Measurements from ENCODE around the gene UCK2.
"Not testable (repeated sequence)": the region's sequence is repeated elsewhere in the genome, so short reads cannot be mapped to it uniquely, and the experiment has no call there.

Gene UCK2

DNA sequence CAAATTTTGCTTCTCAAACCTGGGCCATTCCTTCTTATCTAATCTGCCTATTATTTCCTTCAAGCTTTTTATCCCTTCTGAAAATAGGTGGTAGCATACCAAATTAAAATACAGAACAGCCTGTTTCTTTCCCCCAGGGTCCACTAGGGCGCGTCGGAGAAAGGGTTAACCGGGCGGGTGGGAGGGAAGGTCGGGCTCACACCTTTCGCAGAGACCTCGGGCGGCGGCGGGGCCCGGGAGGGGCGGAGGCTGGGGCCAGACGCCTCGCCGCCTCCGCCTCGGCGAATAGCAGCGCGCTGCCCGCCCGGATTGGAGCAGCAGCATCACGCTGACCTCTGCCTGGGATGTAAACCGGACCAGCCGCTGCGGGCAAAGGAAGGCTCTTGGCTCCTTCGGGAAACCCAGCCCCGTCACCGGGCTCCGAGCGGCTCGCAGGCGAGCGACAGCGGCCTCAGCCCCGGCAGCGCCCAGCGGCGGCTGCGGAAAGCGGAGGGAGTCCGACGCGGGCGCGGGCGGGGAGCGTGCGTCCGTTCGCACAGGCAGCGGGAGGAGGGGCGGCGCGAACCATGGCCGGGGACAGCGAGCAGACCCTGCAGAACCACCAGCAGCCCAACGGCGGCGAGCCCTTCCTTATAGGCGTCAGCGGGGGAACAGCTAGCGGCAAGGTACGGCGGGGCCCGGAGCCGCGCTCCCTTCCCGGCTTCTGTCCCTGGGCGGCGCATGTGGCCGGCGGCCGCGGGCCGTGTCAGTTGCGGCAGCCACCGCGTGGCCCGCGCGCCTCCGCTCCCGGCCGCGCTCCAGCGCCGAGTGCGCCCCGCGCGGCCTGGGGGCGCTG lies at the start of gene UCK2:
UCK2 (plus strand) TSS at position 347 of the 835 bp plus-strand sequence; CDS start at position 567, 220 bp downstream.
- DNase-seq (ENCODE audit: low read depth), result peak; percentile 77

DNA sequence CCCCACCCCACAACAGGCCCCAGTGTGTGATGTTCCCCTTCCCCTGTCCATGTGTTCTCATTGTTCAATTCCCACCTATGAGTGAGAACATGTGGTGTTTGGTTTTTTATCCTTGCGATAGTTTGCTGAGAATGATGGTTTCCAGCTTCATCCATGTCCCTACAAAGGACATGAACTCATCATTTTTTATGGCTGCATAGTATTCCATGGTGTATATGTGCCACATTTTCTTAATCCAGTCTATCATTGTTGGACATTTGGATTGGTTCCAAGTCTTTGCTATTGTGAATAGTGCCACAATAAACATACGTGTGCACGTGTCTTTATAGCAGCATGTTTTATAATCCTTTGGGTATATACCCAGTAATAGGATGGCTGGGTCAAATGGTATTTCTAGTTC lies 49.2 kb upstream of the UCK2 start:
- not testable (repeated sequence) for DNase-seq (ENCODE audit: low read depth)

DNA sequence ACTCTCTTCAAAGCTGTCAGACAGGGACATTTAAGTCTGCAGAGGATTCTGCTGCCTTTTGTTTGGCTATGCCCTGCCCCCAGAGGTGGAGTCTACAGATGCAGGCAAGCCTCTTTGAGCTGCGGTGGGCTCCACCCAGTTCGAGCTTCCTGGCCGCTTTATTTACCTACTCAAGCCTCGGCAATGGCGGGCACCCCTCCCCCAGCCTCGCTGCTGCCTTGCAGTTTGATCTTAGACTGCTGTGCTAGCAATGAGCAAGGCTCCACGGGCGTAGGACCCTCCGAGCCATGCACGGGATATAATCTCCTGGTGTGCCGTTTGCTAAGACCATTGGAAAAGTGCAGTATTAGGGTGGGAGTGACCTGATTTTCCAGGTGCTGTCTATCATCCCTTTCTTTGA lies 43.9 kb upstream of the UCK2 start:
- DNase-seq (ENCODE audit: low read depth), result not testable (repeated sequence)

DNA sequence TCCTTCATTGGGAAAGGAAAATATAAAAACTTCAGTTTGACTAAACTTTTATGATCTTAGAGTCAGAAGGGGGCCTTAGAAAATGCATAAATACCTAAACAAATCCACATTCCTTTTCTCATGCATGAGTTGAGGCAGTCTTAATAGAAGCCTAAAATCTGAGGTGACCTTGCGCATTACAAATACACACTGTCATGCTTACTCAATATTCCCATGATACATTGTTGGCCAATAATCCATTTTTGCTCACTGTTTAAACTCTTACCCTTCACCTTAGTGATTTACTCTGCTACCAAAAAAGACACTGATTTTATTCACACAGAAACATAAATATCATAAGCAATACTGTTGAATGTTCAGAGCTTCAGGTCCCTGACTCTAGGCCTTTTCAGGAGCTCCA lies 39.7 kb upstream of the UCK2 start:
- DNase-seq (ENCODE audit: low read depth), result no peak

DNA sequence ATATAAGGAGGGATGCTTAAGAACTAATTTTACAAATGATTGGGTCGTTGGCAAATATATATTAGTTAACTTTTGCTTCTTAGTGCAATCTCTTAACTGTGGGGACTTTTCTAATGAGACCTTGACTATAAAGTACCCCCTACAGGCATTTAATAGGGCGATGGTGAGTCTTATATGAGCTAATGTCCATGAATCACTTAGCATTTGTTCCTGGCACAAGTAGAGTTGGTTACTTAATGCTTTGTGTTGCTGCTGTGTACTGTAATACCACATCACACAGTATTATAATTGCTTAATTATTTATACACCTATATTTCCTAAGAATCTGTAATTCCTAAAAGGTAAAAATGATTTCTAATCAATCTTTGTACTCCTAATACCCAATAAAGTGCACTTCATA lies 33.5 kb upstream of the UCK2 start:
- no peak for DNase-seq (ENCODE audit: low read depth)

DNA sequence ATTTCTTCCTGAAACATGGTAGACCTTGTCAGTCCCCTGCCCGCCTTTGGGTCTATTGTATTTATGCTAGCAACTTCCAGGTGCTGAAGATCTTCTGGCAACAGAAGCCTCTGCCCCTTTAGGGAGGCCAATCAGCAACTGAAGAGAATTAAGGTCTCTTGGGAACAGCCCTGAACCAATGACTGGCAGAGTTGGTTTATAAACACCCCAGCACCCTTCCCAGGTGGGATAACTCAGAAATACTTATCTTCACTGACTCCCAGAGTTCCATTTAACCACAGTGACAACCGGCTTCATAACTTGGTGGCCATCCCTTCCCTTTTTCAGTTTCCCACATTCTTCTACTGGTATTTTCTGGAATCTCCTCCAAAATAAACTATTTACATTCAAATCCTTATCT lies 31.5 kb upstream of the UCK2 start:
- DNase-seq (ENCODE audit: low read depth), result no peak

DNA sequence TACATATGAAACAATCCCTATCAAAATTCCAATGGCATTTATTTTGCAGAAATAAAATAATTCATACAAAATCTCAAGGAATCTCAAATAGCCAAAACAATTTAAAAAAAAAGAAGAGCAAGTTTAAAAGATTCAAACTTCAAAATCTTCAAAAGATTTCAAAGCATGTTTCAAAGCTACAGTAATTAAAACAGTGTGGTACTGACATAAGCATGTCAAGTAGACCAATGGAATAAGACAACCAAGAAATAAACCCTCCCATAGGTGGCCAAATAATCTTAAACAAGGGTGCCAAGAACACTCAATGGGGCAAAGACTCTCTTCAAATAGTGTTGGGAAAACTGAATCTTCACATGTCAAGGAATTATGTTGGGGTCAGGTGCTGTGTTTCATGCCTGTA lies 28.0 kb upstream of the UCK2 start:
- no peak for DNase-seq (ENCODE audit: low read depth)

DNA sequence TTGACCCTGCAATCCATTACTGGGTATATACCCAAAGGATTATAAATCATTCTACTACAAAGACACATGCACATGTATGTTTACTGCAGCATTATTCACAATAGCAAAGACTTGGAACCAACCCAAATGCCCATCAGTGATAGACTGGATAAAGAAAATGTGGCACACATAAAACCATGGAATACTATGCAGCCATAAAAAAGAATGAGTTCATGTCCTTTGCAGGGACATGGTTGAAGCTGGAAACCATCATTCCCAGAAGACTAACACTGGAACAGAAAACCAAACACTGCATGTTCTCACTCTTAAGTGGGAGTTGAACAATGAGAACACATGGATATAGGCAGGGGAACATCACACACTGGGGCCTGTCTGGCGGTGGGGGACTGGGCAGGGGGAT lies 22.9 kb upstream of the UCK2 start:
- DNase-seq (ENCODE audit: low read depth), result not testable (repeated sequence)

DNA sequence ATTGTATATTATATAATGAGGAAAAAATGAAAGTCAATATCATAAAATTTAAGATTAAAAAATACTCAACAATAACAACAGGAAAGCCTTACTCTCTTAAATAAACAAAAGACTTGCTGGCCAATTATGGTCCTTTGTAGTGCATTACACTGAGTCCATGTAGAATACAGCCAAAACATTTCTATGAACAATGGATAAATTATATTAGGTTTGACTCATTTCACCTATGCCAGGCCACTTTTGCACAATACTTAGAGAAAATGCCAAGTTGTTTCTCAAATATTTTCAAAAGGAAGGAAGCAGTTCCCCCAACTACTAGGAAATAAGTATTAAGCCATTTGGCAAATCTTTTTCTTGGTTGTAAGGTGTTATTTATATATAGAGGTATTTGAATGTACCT lies 19.8 kb upstream of the UCK2 start:
- DNase-seq (ENCODE audit: low read depth), result no peak

DNA sequence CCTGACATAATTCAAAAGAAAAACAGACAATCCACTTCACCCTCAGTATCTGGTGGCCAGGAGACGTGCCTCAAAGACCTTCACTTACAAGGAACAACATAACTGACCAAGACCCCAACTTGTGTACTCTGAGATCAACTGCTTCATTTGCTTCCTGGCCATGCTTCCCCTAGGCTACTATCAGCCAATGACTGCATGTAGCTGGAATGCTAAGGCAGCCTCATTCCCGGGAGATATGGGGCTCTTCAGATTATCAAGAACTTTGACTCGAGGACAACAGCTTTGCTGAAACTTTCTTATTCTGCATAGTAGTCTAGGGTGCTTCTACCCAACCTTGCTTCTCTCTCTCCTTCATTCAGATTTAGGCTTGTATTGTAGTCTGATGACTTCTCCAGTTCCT lies 11.7 kb upstream of the UCK2 start:
- no peak for DNase-seq (ENCODE audit: low read depth)

DNA sequence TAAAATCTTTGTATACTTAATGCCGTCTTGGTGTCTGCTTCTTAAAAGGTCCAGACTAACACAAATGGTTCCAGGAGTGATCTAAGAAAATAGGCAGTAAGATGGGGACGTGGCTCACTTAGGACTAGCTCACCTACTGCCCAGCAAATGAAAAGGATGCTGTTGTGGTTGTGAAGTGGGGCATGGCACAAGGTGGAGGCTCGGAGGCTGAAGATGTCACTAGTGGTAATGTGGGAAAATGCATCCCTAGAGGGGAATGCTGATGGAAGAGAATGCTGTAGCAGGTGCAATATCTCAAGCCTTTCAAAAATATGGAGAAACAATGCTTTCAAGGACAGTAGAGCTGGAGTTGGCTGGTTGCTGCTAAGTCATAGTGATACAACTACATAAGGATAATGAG lies 11.3 kb upstream of the UCK2 start:
- DNase-seq (ENCODE audit: low read depth), result no peak

DNA sequence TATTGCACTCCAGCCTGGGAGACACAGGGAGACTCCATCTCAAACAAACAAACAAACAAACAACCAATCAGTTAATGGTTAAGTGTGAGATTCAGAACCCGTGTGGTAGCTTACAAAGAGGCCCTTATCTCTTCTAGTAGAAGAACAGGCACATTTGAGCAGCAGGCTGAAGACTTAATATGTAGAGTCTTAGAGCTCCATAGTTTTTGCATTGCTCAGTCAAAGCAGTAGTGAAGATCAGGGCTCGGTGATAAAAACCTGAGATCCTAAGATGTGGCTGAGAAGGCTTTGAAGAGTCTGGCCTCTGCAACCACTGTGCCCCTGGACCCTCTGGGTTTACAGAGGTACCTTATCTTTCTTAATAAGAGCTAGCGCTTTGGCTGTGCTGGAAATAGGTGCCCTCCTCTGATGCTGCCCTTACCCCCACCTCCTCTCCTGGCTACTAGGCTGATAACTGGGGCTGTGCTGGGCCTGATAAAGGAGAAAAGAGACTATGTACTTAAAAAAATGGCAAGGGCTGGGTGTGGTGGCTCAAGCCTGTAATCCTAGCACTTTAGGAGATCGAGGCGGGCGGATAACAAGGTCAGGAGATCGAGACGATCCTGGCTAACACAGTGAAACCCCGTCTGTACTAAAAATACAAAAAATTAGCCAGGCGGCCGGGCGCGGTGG lies 10.5 kb upstream of the UCK2 start:
- DNase-seq (ENCODE audit: low read depth), result no peak

DNA sequence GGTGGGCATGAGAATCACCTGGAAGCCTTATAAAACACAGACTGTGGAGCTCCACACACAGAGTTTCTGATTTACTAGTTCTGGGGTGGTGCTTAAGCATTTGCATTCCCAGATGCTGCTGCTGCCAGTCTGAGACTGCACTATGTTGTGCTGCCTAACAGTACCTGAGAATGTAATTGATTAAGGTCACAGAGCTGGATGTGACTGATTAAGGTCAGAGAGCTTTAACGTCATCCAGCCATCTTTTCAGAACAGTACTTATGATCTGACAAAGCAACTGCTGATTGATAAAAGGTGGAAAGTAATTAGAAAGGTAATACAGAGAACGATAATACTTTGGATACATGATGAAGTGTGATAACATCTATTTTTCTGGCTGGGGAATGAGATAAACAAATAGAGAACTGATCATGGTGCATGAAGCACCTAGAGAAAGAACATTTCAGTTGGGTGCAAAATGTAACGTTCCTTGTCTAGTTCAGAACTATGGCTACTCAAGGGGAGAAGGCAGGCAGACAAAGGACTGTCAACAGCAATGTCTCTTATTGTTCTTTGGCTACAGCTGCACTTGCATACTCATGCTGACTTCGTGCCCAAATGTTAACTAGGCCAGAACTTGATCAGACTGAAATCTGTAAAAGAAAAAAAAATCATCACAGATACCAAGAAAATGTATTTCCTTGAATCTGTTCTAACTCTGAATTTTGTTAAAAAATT lies 3.7 kb upstream of the UCK2 start:
- DNase-seq (ENCODE audit: low read depth), result no peak

DNA sequence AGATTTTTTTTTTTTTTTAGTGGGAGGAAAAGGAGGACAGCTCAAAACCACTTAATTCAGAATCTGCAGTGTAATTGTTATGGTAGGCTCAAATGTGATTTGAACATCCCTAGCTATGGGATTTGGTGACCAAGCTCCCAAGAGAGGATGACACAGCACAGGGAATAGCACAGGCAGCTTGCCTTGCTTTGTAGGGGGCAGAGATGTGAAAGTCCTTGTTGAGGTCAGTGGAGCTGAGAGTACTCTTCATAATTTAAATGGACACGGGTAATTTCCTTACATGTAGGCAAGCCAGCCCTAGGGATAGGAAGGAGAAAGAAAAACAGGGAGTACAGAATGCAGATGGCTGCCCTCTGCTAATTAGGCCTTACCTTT lies 3.2 kb upstream of the UCK2 start:
- no peak for DNase-seq (ENCODE audit: low read depth)

DNA sequence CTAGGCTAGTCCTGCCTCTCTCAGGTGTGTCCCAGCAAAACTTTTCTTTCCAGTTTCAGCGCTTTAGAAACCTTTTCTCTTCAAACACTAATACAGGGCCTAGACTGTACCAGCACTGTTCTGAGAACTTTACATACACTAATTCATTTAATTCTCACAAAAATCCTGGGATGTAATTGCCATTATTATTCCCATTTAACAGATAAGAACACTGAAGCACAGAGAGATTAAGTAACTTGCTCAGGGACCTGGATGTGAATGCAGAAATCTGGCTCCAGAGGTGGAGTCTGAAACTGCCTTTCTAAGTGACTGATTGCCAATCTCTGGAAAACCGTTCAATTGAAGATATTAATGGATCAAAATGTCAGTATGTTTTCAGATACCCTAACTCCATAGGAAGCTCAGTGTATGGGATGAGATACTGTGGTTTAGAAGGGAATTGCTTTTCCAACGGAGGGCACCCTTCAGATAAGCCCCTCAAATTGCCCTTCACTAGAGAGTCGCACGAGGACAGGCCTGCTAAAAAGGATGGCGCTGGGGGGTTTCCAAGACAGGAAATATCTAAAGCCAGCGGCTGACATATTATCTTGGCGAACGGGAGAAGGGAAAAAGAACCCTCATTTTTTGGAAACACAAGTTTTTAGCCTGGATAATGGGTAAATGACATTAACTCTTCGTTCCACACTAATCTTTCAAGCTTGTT lies 698 bp upstream of the UCK2 start:
- DNase-seq (ENCODE audit: low read depth), result no peak

DNA sequence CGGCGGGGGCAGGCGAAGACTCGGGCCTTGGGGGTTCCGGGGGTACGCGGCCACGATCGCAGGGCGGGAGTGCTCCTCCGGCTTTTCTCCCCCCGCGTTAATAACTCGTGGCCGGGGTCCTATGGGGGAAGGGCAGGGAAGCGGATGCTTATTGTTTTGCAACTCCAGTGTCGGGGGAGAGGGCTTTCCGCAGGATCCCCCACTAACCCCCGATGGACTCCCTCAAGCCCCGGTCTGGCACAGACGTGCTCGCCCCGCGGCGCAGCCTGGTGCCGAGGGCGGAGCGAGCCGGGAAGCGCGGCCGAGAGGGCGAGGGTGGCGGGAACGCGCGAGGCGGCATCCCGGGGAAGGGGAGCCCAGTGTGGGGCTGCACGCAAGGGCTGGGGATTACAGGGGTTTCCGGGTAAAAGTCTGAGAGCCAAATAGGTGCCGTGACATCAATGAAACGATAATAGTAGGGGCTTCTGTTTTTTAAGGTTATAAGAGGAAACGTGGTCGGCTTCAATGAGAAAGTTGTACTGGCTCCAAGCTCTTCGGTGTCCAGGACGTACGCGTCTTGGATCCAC lies 772 bp downstream of the UCK2 start:
- peak; percentile 61 for DNase-seq (ENCODE audit: low read depth)

DNA sequence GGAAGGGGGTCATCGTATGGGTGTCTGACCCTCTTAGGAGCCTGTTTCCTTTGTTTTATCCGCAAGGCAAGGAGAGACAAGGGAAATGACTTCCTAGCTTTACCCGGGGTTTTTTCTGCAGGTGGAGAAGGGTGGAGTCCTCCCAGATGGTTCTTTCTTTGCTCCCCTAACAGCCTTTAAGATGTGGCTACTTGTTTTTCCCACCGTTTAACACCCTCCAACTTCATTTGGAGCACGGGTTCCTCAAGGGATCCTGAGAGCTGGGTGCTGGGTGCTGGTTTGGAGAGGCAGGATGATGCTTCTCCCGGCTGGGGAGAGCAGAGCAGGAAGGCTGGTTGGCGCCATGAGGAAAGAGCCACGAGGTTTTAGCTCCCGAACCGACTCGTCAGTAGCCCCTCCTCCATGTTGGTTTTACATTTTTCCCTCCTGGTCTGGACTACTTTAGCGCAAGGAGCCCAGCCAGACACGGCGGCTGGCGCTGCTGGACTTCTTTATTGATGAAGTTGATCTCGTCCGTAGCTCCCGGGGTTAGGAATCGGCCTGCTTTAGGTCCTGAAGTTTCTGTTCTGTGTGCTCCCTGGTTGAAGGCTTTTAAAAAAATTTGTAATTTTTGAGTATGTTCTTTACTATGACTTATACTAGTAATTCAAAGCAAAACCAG lies 1.4 kb downstream of the UCK2 start:
- DNase-seq (ENCODE audit: low read depth), result peak; percentile 12

DNA sequence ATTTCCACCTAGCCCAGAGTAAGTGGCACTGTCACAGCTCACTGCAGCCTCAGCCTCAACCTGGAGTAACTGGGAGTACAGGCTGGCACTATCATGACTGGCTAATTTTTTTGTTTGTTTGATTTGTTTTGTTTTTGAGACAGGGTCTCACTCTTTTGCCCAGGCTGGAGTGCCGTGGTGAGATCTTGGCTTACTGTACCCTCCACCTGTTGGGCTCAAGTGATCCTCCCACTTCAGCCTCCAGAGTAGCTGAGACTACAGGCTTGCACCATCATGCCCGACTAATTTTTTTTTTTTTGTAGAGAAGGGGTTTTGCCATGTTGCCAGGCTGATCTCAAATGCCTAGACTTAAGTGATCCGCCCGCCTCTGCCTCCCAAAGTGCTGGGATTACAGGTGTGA lies 2.5 kb downstream of the UCK2 start:
- DNase-seq (ENCODE audit: low read depth), result no peak

DNA sequence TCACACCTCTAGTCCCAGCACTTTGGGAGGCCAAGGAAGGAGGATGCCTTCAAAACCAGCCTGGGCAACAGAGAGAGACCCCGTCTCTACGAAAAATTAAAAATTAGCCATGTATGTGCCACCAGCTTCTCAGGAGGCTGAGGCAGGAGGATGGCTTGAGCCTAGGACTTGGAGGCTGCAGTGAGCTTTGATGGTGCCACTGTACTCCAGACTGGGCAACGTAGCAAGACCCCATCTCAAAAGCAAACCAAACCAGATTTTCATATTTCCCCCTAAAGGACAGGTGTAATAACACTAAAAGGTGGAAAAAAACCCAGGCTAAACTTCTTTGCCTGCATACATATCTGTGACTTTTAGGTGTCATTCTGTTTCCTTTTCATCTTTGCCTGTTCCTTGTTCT lies 3.7 kb downstream of the UCK2 start:
- no peak for DNase-seq (ENCODE audit: low read depth)

DNA sequence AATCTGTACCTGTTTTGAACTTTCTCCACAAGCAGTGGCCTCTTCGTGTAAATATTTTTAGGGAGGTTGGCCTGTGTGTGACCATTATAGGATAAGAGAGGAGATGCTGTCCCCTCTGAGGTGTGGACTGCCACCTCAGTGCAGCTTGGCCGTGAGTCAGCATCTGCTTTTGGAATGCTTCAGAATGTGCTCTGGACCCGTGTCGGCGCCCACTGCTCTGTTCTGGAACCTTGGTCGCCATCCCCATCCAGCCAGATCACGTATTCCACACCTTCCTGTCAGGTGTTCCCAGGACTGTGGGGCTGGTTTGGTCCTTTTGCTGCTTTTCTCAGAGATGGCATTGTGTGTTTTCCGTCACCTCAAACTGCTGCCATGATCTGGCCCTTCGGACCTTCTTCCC lies 5.5 kb downstream of the UCK2 start:
- no peak for DNase-seq (ENCODE audit: low read depth)

DNA sequence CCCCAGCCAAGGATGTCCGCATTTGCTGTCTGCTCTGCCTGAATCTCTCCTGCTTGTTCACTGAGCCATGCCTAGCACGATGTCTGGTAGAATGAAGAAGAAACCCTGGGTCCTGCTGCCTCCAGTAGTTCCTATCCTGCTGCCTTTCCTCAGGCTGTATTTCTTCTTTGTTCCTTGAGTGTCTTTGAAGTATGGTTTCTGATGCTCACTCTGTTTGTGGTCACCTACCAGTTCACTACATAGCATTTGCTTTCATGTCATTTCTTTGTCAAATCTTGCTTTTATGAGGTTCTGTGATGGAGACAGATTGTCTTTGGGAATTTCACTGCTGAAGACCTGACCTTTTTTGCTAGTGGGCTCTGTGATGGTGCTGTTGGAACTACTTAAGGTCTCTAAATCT lies 5.9 kb downstream of the UCK2 start:
- no peak for DNase-seq (ENCODE audit: low read depth)

DNA sequence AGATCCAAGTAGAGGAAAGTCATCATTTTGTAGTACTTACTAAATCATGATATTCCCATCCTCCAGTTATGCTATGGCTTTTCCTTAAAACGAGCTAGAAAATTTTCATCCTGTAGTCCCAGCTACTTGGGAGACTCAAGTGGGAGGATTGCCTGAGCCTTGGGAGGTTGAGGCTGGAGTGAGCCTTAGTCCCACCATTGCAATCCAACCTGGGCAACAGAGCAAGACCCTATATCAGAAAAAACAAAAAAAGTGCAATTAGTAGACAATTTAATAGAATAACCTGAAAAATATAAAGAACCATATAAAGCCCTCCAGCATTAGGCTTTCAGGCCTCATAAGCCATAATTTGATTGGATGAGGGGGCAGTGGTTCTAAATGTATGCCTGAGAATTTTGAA lies 6.8 kb downstream of the UCK2 start:
- DNase-seq (ENCODE audit: low read depth), result no peak

Measured in activated T-cell treated with anti-CD3 and anti-CD28 coated beads for 48 hours (primary cell).